Measurements from ENCODE around the gene AP1M2.
A peak's percentile ranks its signal among the peaks of the same experiment; 100 is the strongest.

The AP1M2 gene

GRCh38 chr19:10555610-10555973 lies 31.5 kb downstream of the AP1M2 start:
- peaks cover 99% of the 10 kb centered on the region for H3K36me3 ChIP-seq
- peak overlapping the region; percentile 28; the same call in 1 of the 2 replicates for H3K27ac ChIP-seq
- TF ChIP-seq, protein P1, sequence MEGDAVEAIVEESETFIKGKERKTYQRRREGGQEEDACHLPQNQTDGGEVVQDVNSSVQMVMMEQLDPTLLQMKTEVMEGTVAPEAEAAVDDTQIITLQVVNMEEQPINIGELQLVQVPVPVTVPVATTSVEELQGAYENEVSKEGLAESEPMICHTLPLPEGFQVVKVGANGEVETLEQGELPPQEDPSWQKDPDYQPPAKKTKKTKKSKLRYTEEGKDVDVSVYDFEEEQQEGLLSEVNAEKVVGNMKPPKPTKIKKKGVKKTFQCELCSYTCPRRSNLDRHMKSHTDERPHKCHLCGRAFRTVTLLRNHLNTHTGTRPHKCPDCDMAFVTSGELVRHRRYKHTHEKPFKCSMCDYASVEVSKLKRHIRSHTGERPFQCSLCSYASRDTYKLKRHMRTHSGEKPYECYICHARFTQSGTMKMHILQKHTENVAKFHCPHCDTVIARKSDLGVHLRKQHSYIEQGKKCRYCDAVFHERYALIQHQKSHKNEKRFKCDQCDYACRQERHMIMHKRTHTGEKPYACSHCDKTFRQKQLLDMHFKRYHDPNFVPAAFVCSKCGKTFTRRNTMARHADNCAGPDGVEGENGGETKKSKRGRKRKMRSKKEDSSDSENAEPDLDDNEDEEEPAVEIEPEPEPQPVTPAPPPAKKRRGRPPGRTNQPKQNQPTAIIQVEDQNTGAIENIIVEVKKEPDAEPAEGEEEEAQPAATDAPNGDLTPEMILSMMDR (IDR thresholded peaks at IDR 0.05; ENCODE audit: low read depth, low read length): no peak
- H3K9me3 ChIP-seq (ENCODE audit: severe bottlenecking): no peaks in the 10 kb centered on the region
- DNase-seq: no peak
- H3K27me3 ChIP-seq (ENCODE audit: insufficient read depth, low read depth, severe bottlenecking): no peaks in the 10 kb centered on the region
- no peak overlapping the region for H3K4me3 ChIP-seq (ENCODE audit: low read depth, low read length)

GRCh38 chr19:10554760-10555609 lies 32.1 kb downstream of the AP1M2 start:
- DNase-seq: peak; percentile 33
- H3K27ac ChIP-seq: no peak overlapping the region
- peaks cover 99% of the 10 kb centered on the region for H3K36me3 ChIP-seq
- H3K4me3 ChIP-seq (ENCODE audit: low read depth, low read length): no peak overlapping the region
- no peaks in the 10 kb centered on the region for H3K9me3 ChIP-seq (ENCODE audit: severe bottlenecking)
- no peaks in the 10 kb centered on the region for H3K27me3 ChIP-seq (ENCODE audit: insufficient read depth, low read depth, severe bottlenecking)
- TF ChIP-seq, protein P1 (IDR thresholded peaks at IDR 0.05; ENCODE audit: low read depth, low read length): 0 out of 2 replicates have a peak, but pooled peaks have one; percentile 8

DNA sequence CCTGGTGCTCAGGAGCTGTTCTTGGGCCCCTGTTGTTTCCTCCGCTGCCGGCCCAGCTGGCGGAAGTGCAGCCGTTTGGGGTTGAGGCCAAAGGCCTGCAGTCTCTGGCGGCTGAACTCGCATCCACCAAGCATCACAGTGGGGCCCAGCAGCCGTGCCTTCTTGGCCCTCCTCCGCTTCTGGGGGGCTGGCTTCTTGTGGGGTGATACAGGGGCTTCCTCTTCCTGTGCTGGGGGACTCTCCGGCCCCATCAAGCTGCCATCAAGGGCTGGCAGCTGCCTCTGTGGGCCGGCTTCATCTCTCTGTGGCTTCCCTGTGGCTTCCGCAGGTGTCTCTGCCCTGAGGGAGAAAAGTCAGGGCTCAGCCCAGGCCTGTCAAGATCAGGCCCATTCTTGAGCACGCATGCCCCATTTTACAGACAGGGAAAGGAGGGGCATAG lies 33.1 kb downstream of the AP1M2 start:
- H3K36me3 ChIP-seq: peaks cover 99% of the 10 kb centered on the region
- TF ChIP-seq, protein P1 (IDR thresholded peaks at IDR 0.05; ENCODE audit: low read depth, low read length): no peak
- no peaks in the 10 kb centered on the region for H3K27me3 ChIP-seq (ENCODE audit: insufficient read depth, low read depth, severe bottlenecking)
- H3K9me3 ChIP-seq (ENCODE audit: severe bottlenecking): no peaks in the 10 kb centered on the region
- H3K27ac ChIP-seq: no peak overlapping the region
- no peak overlapping the region for H3K4me3 ChIP-seq (ENCODE audit: low read depth, low read length)
- no peak for DNase-seq

DNA sequence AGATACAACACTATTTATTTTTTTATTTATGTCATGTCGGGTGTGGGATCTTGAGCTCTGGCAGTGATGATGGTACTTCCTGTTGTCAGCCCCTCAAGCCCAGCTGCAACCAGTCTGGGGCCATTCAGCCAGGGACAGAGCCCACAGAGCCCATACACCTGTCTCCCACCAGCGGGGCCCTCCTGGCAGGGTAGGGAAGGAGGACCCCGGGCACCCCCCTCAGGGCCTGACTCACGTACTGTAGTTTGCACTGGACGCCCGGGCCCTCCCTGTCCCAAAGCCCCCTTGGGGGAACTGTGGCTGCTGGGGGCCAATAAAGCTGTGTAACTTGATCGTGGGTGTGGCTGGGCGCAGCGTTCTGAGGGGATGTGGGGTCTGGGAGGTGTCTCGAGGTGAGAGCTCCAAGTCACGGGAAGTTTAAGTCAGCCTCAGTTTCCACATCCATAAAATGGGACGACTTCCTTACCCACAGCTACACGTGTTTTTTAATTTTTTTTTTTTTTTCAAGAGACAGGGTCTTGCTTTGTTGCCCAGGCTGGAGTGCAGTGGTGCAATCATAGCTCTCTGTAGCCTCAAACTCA lies 33.9 kb downstream of the AP1M2 start:
- no peak for DNase-seq
- Histone ChIP-seq H3K4me3 (ENCODE audit: low read depth, low read length) (no peak overlapping the region), H3K9me3 (ENCODE audit: severe bottlenecking) (no peaks in the 10 kb centered on the region), H3K27me3 (ENCODE audit: insufficient read depth, low read depth, severe bottlenecking) (no peaks in the 10 kb centered on the region), H3K27ac (no peak overlapping the region), H3K36me3 (peaks cover 99% of the 10 kb centered on the region)
- TF ChIP-seq, protein P1 (IDR thresholded peaks at IDR 0.05; ENCODE audit: low read depth, low read length): no peak

- Histone ChIP-seq H3K9me3 (ENCODE audit: severe bottlenecking) (no peaks in the 10 kb centered on the region), H3K27me3 (ENCODE audit: insufficient read depth, low read depth, severe bottlenecking) (no peaks in the 10 kb centered on the region), H3K4me3 (ENCODE audit: low read depth, low read length) (no peak overlapping the region), H3K36me3 (peaks cover 97% of the 10 kb centered on the region), H3K27ac (peak overlapping the region; percentile 44; the same call in 1 of the 2 replicates)
- peak; percentile 71 for DNase-seq
- TF ChIP-seq, protein P1 (IDR thresholded peaks at IDR 0.05; ENCODE audit: low read depth, low read length): no peak
Measured at GRCh38 chr19:10552510-10553053, 34.5 kb downstream of the AP1M2 start.

All from WERI-Rb-1 (cell line).